H1 (cell line): ENCODE results near the gene AGO3. TPM values are rescaled to one million over a fixed set of nuclear protein-coding genes. Genes with fewer than 3 reads are reported as not detected.

Source experiments
- CTCF ChIA-PET: fragments of 300-600 bp; sonication (Branson Sonifier 250); formaldehyde crosslinking; loops from one replicate; lab custom pipeline; 2021; ENCODE audit not compliant: partially characterized antibody; lab: Charles Lee
- POLR2A ChIA-PET: fragments of 300-600 bp; sonication (Branson Sonifier 250); formaldehyde crosslinking; loops from one replicate; lab custom pipeline; 2021; ENCODE audit warnings: inconsistent platforms; ENCODE audit not compliant: partially characterized antibody; lab: Charles Lee
- DNase-seq, 2 experiments: peaks; one replicate each; pipeline versions ENCODE4 v3.0.0 to v3.0.0-alpha.2; 2010 to 2022; ENCODE audit warnings: low spot score in 2 of 2, low read depth in 1 of 2, mixed read lengths in 1 of 2
- FAIRE-seq: peaks from 2 replicates; lab custom pipeline; 2011; peaks lifted over from hg19 to GRCh38; lab: Jason Lieb, UNC
- H2AFZ ChIP-seq: 2 replicates; pipeline ENCODE4 v1.8.1; 2012; ENCODE audit warnings: low read length, inconsistent platforms
- H2AK5ac ChIP-seq: 2 replicates; pipeline ENCODE4 v1.6.1; 2013; ENCODE audit warnings: low read depth, low read length
- H2BK120ac ChIP-seq: replicated peaks from 2 replicates; pipeline ENCODE3; 2013; ENCODE audit warnings: low read depth, low read length, inconsistent platforms
- H2BK12ac ChIP-seq: 2 replicates; pipeline ENCODE4 v1.6.1; 2013; ENCODE audit warnings: low read depth, low read length
- H2BK15ac ChIP-seq: 2 replicates; pipeline ENCODE4 v1.6.1; 2013; ENCODE audit warnings: low read length
- H2BK20ac ChIP-seq: 2 replicates; pipeline ENCODE4 v1.6.1; 2013; ENCODE audit warnings: low read length
- H2BK5ac ChIP-seq: 2 replicates; pipeline ENCODE4 v1.6.1; 2013; ENCODE audit warnings: low read depth, low read length
- H3K14ac ChIP-seq: 2 replicates; pipeline ENCODE4 v1.6.1; 2013; ENCODE audit warnings: inconsistent platforms; ENCODE audit not compliant: insufficient read length
- H3K18ac ChIP-seq: 2 replicates; pipeline ENCODE4 v1.6.1; 2013; ENCODE audit warnings: low read length; ENCODE audit errors: extremely low read depth
- H3K23ac ChIP-seq: 2 replicates; pipeline ENCODE4 v1.6.1; 2013; ENCODE audit warnings: inconsistent platforms; ENCODE audit not compliant: insufficient read length
- H3K23me2 ChIP-seq: 2 replicates; pipeline ENCODE4 v1.6.1; 2013; ENCODE audit warnings: low read depth, low read length
- H3K27ac ChIP-seq: 2 replicates; pipeline ENCODE4 v1.6.1; 2011; ENCODE audit warnings: low read depth, low read length, inconsistent platforms
- H3K27me3 ChIP-seq, 4 experiments: replicated peaks in 1 of 4; 1 replicate in 1 of 4; 2 replicates in 3 of 4; pipeline versions ENCODE4 v1.6.1 to v1.8.1; 2011 to 2013; ENCODE audit warnings: low read length in 3 of 4, mild to moderate bottlenecking in 3 of 4, inconsistent platforms in 2 of 4, mixed read lengths in 2 of 4, moderate library complexity in 1 of 4; ENCODE audit not compliant: control insufficient read depth in 3 of 4, insufficient read depth in 3 of 4; ENCODE audit errors: extremely low read depth in 1 of 4
- H3K36me3 ChIP-seq, 4 experiments: 2 replicates each; pipeline versions ENCODE4 v1.6.1 to v1.8.1; 2011 to 2013; ENCODE audit warnings: mild to moderate bottlenecking in 4 of 4, low read length in 3 of 4, moderate library complexity in 2 of 4, control low read depth in 1 of 4, inconsistent platforms in 1 of 4; ENCODE audit not compliant: insufficient read depth in 4 of 4, control insufficient read depth in 2 of 4
- H3K4ac ChIP-seq: replicated peaks from 2 replicates; pipeline ENCODE3; 2013; ENCODE audit warnings: low read length, low read depth, mixed read lengths, inconsistent platforms; ENCODE audit not compliant: insufficient read length
- H3K4me1 ChIP-seq, 4 experiments: replicated peaks in 1 of 4; 1 replicate in 1 of 4; 2 replicates in 3 of 4; pipeline versions ENCODE4 v1.6.1 to v1.8.1; 2011 to 2013; ENCODE audit warnings: low read length in 3 of 4, inconsistent platforms in 2 of 4, mixed read lengths in 1 of 4; ENCODE audit not compliant: insufficient read depth in 4 of 4, control insufficient read depth in 3 of 4
- H3K4me2 ChIP-seq, 2 experiments: 2 replicates each; pipeline versions ENCODE4 v1.6.1 to v1.8.1; 2011 to 2013; ENCODE audit warnings: low read depth in 2 of 2, low read length in 2 of 2, control low read depth in 1 of 2, inconsistent platforms in 1 of 2, mild to moderate bottlenecking in 1 of 2; ENCODE audit not compliant: insufficient read depth in 1 of 2
- H3K4me3 ChIP-seq, 4 experiments: fragments of 200-600, 300-600 bp in 1 of 4; sonication (generic), shearing (Covaris generic), sonication (Bioruptor Twin) in 1 of 4; 2 replicates each; pipeline versions ENCODE4 v1.5.1 to v1.8.1; 2011 to 2016; ENCODE audit warnings: low read length in 4 of 4, low read depth in 3 of 4, control low read depth in 2 of 4, inconsistent platforms in 2 of 4, mild to moderate bottlenecking in 2 of 4, mixed read lengths in 1 of 4, moderate library complexity in 1 of 4; ENCODE audit not compliant: insufficient read depth in 2 of 4; ENCODE audit errors: extremely low read depth in 1 of 4
- H3K56ac ChIP-seq: replicated peaks from 2 replicates; pipeline ENCODE3; 2013; ENCODE audit warnings: low read depth, mild to moderate bottlenecking, mixed read lengths, low read length, inconsistent platforms; ENCODE audit not compliant: insufficient read length
- H3K79me1 ChIP-seq: 2 replicates; pipeline ENCODE4 v1.6.1; 2013; ENCODE audit warnings: low read depth, low read length, control low read depth
- H3K79me2 ChIP-seq, 2 experiments: 2 replicates each; pipeline versions ENCODE4 v1.6.1 to v1.8.1; 2012 to 2013; ENCODE audit warnings: low read length in 2 of 2, mild to moderate bottlenecking in 2 of 2, inconsistent platforms in 1 of 2; ENCODE audit not compliant: insufficient read depth in 2 of 2, control insufficient read depth in 1 of 2
- H3K9ac ChIP-seq, 4 experiments: replicated peaks in 1 of 4; 1 replicate in 1 of 4; 2 replicates in 3 of 4; pipeline versions ENCODE4 v1.6.1 to v1.8.1; 2011 to 2013; ENCODE audit warnings: low read depth in 3 of 4, low read length in 3 of 4, control low read depth in 2 of 4, mild to moderate bottlenecking in 2 of 4, moderate library complexity in 2 of 4, inconsistent platforms in 1 of 4; ENCODE audit errors: extremely low read depth in 1 of 4
- H3K9me3 ChIP-seq, 2 experiments: 2 replicates each; pipeline versions ENCODE4 v1.6.1 to v1.8.1; 2012 to 2013; ENCODE audit warnings: mild to moderate bottlenecking in 2 of 2, moderate library complexity in 2 of 2, control low read depth in 1 of 2, inconsistent platforms in 1 of 2, low read depth in 1 of 2, low read length in 1 of 2, mixed read lengths in 1 of 2; ENCODE audit not compliant: insufficient read depth in 2 of 2
- H4K20me1 ChIP-seq, 2 experiments: replicated peaks in 1 of 2; 2 replicates each; pipeline versions ENCODE3 to v1.8.1; 2011 to 2013; ENCODE audit warnings: inconsistent platforms in 2 of 2, low read length in 2 of 2, mild to moderate bottlenecking in 1 of 2; ENCODE audit not compliant: insufficient read depth in 2 of 2, control insufficient read depth in 1 of 2
- H4K5ac ChIP-seq: 2 replicates; pipeline ENCODE4 v1.6.1; 2013; ENCODE audit warnings: low read length, low read depth, mixed read lengths, inconsistent platforms; ENCODE audit not compliant: insufficient read length
- H4K8ac ChIP-seq: 2 replicates; pipeline ENCODE4 v1.8.0; 2013; ENCODE audit warnings: mild to moderate bottlenecking, moderate library complexity, low read length, inconsistent platforms; ENCODE audit not compliant: insufficient read depth; ENCODE audit errors: extremely low read depth
- H4K91ac ChIP-seq: replicated peaks from 2 replicates; pipeline ENCODE3; 2013; ENCODE audit warnings: low read length, mixed read lengths, inconsistent platforms; ENCODE audit not compliant: insufficient read length
- ZNF274 ChIP-seq: IDR thresholded peaks from 2 replicates; pipeline ENCODE4 v1.7.0; 2012; ENCODE audit warnings: low read length, borderline replicate concordance; ENCODE audit errors: extremely low read depth
- WGBS, 2 experiments: shearing (Covaris generic) in 1 of 2; methylation state at CpG; one replicate each; pipeline versions ENCODE4 v1.1.6 to v1.1.7; 2013 to 2015; ENCODE audit warnings: low lambda C conversion rate in 2 of 2, mixed read lengths in 2 of 2, inconsistent platforms in 1 of 2, low coverage in 1 of 2, missing lambda C conversion rate in 1 of 2; ENCODE audit not compliant: insufficient replicate concordance in 2 of 2, insufficient coverage in 1 of 2, insufficient read length in 1 of 2; ENCODE audit errors: extremely low coverage in 1 of 2, missing lambda C conversion rate in 1 of 2; 5-methylcytosine and 5-hydroxymethylcytosine counted together
- polyA plus RNA-seq, 7 experiments: library from polyadenylated mRNA; depleted of rRNA in 3 of 7; stranded (reverse) in 5 of 7; unstranded in 2 of 7; fragments of >200 nt in 5 of 7; fragments of 200-250 nt in 2 of 7; gene quantifications; 1 replicate in 5 of 7; 2 replicates in 1 of 7; 4 replicates in 1 of 7; pipeline versions ENCODE4 v1.2.1 to v1.2.3, GENCODE V29; 2011 to 2013; ENCODE audit warnings: missing spikeins in 2 of 7, mixed read lengths in 2 of 7
- total RNA-seq: library from RNA; stranded (reverse); fragmentation: NEBNext Ultra II Directional; extraction: Animal tissue kit (Norgen Biotek cat#: 25700); gene quantifications from 2 replicates; pipeline ENCODE4 v1.2.1, GENCODE V29; 2021

AGO3 gene
- total and polyA plus RNA-seq, 2 of the 8 experiments (the other 6 are each of a cell fraction or from before 2014, with no cell fraction given), result 10.7 to 26.4 TPM

GRCh38 chr1:36091141-36091540 lies 160.2 kb downstream of the AGO3 start:
- CTCF ChIA-PET, result interaction anchor here (0.7 to 32.6 kb wide), 4 partner anchors 12 to 304 kb away, joined by 3 to 738 read pairs (median 3); no protein-coding TSS in a partner anchor
- no peak overlapping the region for H4K8ac ChIP-seq

More at GRCh38 chr1:36091141-36091540, 160.2 kb downstream of the AGO3 start:
- FAIRE-seq (no peak), DNase-seq (no peak)
- Histone ChIP-seq H4K5ac (no peak overlapping the region), H3K79me1 (peaks cover 5% of the 10 kb centered on the region; the same call in 1 of the 2 replicates), H4K20me1 (peaks cover 0 to 10% of the 10 kb centered on the region in 2 experiments), H4K91ac (no peak overlapping the region), H3K4me3 (no peak overlapping the region), H2AFZ (no peak overlapping the region), H3K27me3 (no peaks in the 10 kb centered on the region), H3K27ac (no peak overlapping the region), H3K4ac (no peak overlapping the region), H2BK15ac (no peak overlapping the region), H3K14ac (no peak overlapping the region), H3K9me3 (no peaks in the 10 kb centered on the region), H3K56ac (no peak overlapping the region), H3K18ac (no peak overlapping the region), H3K9ac (no peak overlapping the region; a peak in 1 of 7 replicates), H2BK12ac (no peak overlapping the region), H3K79me2 (peaks cover 0 to 15% of the 10 kb centered on the region in 2 experiments; a peak in 2 of 4 replicates), H2BK20ac (no peak overlapping the region), H2AK5ac (no peak overlapping the region), H3K23me2 (peaks cover 7% of the 10 kb centered on the region; the same call in 1 of the 2 replicates), H2BK120ac (no peak overlapping the region), H3K36me3 (peaks cover 23 to 38% (median 33%) of the 10 kb centered on the region in 4 experiments), H2BK5ac (no peak overlapping the region), H3K4me2 (no peak overlapping the region), H3K4me1 (peaks cover 0 to 11% (median 9%) of the 10 kb centered on the region in 4 experiments; a peak in 5 of 7 replicates), H3K23ac (no peak overlapping the region)
- POLR2A ChIA-PET, result interaction anchor here (1.1 kb wide), 1 partner anchor 58 kb away, joined by 5 read pairs; the partner anchor contains the start of gene TRAPPC3
- 90% methylated on average over 4 of the region's 4 CpGs; no CpG with 5 or more reads in 1 of the 2 experiments for WGBS, 2 experiments
- TF ChIP-seq ZNF274, result no peak
